ENCODE measurements around the gene RNF181.

Gene RNF181

DNA sequence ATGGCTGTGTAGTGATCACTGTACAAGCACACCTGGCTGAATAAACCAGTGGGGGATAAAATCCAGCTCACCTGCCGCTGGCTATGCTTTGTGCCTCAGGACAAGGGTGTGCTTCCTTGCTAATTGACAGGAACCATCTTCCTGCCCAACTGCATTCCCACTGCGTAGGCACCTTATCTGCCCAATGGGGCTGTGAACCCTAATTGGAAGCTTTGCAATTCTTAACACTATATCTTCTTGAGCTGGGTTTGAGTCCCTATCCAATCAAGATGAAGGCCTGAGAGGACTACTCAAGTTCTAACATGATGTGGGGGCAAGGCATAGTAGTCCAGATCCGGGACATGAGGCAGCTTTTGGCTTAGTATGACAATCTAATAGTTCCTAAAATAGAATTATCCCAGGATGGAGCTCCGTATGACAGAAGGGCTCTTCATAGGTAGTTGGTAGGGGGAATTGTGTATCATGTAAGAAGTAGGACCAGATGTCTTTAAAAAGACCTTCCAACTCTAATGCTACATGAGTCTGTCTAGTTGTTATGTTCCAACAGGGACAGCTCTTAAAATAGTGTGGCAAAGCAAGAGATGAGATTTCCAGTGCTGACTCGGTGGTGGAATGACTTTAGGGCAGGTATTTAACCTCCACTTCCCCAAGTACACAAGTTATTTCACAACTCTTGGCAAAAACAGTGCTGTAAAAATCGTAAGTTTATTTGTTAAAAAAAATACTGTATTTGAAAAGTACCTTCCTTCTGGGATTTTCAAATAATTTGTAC lies 9.2 kb downstream of the RNF181 start:
- no peaks in the 10 kb centered on the region; the same call in 1 of the 2 replicates for H3K36me3 ChIP-seq (replicated peaks; ENCODE audit: insufficient read depth, low read length)
- no peak overlapping the region for H3K4me3 ChIP-seq (ENCODE audit: low read length)
- H2AFZ ChIP-seq (ENCODE audit: low read length) = no peak overlapping the region
- no peaks in the 10 kb centered on the region for H3K9me3 ChIP-seq (replicated peaks; ENCODE audit: insufficient read depth, low read length)
- no peaks in the 10 kb centered on the region for H3K79me2 ChIP-seq (ENCODE audit: low read length)
- no peak overlapping the region for H3K27ac ChIP-seq (ENCODE audit: low read length)
- H3K27me3 ChIP-seq (replicated peaks; ENCODE audit: insufficient read depth, low read length) = no peaks in the 10 kb centered on the region
- H3K9me2 ChIP-seq (replicated peaks; ENCODE audit: insufficient read depth, low read length) = no peaks in the 10 kb centered on the region
- no peak for TF ChIP-seq EZH2 (optimal IDR thresholded peaks at IDR 0.05; ENCODE audit: low read depth, low read length)
- no peak for TF ChIP-seq EZH2phosphoT487 (IDR thresholded peaks at IDR 0.05; ENCODE audit: low read length)
- TF ChIP-seq, protein P1, sequence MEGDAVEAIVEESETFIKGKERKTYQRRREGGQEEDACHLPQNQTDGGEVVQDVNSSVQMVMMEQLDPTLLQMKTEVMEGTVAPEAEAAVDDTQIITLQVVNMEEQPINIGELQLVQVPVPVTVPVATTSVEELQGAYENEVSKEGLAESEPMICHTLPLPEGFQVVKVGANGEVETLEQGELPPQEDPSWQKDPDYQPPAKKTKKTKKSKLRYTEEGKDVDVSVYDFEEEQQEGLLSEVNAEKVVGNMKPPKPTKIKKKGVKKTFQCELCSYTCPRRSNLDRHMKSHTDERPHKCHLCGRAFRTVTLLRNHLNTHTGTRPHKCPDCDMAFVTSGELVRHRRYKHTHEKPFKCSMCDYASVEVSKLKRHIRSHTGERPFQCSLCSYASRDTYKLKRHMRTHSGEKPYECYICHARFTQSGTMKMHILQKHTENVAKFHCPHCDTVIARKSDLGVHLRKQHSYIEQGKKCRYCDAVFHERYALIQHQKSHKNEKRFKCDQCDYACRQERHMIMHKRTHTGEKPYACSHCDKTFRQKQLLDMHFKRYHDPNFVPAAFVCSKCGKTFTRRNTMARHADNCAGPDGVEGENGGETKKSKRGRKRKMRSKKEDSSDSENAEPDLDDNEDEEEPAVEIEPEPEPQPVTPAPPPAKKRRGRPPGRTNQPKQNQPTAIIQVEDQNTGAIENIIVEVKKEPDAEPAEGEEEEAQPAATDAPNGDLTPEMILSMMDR (IDR thresholded peaks at IDR 0.05; ENCODE audit: low read length) = no peak
- H3K4me2 ChIP-seq (ENCODE audit: low read depth, low read length) = no peak overlapping the region
- H3F3A ChIP-seq (ENCODE audit: insufficient read depth, low read length) = 0 out of 2 replicates have a peak, but pooled peaks cover 10% of the 10 kb centered on the region
- peaks cover 5% of the 10 kb centered on the region; the same call in 1 of the 2 replicates for H3K4me1 ChIP-seq (ENCODE audit: low read length)
- no peak for DNase-seq
- no peaks in the 10 kb centered on the region for H4K20me1 ChIP-seq (ENCODE audit: insufficient read depth, low read length)
- no peak overlapping the region for H3K9ac ChIP-seq (ENCODE audit: low read length)

DNA sequence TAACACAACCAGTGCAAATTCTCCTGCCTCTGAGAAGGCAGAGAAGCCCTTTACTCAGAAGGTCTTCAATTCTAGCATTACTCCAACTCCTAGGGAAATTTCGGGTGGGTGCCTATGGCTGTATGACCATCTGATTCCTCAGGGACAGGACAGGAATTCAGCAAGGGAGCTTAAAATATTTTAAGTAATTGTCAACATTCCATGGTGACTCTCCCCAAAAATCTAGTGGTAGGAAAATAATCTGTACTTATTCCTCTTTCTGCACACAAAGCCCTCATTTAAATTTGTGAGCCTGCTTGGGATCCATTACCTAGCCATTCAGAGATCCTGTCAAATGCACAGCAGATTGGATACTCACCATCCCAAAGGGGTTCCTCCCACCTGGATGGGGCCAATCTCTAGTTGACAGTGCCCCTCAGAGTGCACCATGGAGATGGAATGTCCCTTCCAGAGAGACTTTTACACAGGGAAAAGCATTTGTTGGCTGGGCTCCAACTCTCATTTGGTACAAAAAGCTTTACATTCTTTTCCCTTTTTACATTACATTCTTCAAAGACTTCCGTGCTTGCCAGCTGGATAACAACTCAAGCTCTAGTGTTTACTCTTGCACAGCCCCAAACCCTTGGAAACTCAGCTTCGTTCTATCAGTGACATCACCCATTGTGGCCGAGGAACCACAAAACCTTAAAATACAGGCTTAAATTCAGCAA lies 10.0 kb downstream of the RNF181 start:
- no peak overlapping the region for H3K27ac ChIP-seq (ENCODE audit: low read length)
- no peak overlapping the region for H3K4me3 ChIP-seq (ENCODE audit: low read length)
- 0 out of 2 replicates have a peak, but pooled peaks cover 6% of the 10 kb centered on the region for H3F3A ChIP-seq (ENCODE audit: insufficient read depth, low read length)
- H3K9me2 ChIP-seq (replicated peaks; ENCODE audit: insufficient read depth, low read length) = no peaks in the 10 kb centered on the region
- no peak for TF ChIP-seq EZH2phosphoT487 (IDR thresholded peaks at IDR 0.05; ENCODE audit: low read length)
- no peak for TF ChIP-seq EZH2 (optimal IDR thresholded peaks at IDR 0.05; ENCODE audit: low read depth, low read length)
- TF ChIP-seq, protein P1 (IDR thresholded peaks at IDR 0.05; ENCODE audit: low read length) = no peak
- no peaks in the 10 kb centered on the region for H3K9me3 ChIP-seq (replicated peaks; ENCODE audit: insufficient read depth, low read length)
- H3K79me2 ChIP-seq (ENCODE audit: low read length) = peaks cover 5% of the 10 kb centered on the region; the same call in 1 of the 2 replicates
- H3K4me2 ChIP-seq (ENCODE audit: low read depth, low read length) = no peak overlapping the region
- H3K4me1 ChIP-seq (ENCODE audit: low read length) = peaks cover 5% of the 10 kb centered on the region; the same call in 1 of the 2 replicates
- DNase-seq = no peak
- no peak overlapping the region for H3K9ac ChIP-seq (ENCODE audit: low read length)
- no peaks in the 10 kb centered on the region; the same call in 1 of the 2 replicates for H3K36me3 ChIP-seq (replicated peaks; ENCODE audit: insufficient read depth, low read length)
- H4K20me1 ChIP-seq (ENCODE audit: insufficient read depth, low read length) = no peaks in the 10 kb centered on the region
- H3K27me3 ChIP-seq (replicated peaks; ENCODE audit: insufficient read depth, low read length) = no peaks in the 10 kb centered on the region
- H2AFZ ChIP-seq (ENCODE audit: low read length) = no peak overlapping the region

DNA sequence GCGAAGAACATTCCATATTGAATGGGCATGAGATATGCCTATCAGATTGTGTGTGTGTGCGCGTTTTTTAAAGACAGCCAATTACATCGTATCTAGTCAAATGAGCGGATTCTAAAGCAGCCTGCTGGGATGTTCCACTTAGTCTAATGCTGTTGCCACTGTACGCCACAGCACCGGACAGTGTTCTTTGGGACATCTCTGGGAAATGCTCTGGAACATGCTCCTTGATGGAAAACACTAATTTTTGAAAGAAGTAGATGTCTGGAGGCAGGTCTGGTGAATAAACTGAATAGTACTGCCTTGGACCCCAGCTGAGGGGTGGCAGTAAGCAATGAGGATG lies 10.5 kb downstream of the RNF181 start:
- 0 out of 2 replicates have a peak, but pooled peaks cover under 1% of the 10 kb centered on the region for H3F3A ChIP-seq (ENCODE audit: insufficient read depth, low read length)
- no peak overlapping the region for H2AFZ ChIP-seq (ENCODE audit: low read length)
- H3K9ac ChIP-seq (ENCODE audit: low read length) = no peak overlapping the region
- no peak overlapping the region for H3K4me2 ChIP-seq (ENCODE audit: low read depth, low read length)
- no peak for DNase-seq
- peaks cover 5% of the 10 kb centered on the region; the same call in 1 of the 2 replicates for H3K4me1 ChIP-seq (ENCODE audit: low read length)
- H4K20me1 ChIP-seq (ENCODE audit: insufficient read depth, low read length) = no peaks in the 10 kb centered on the region
- no peak overlapping the region for H3K4me3 ChIP-seq (ENCODE audit: low read length)
- H3K36me3 ChIP-seq (replicated peaks; ENCODE audit: insufficient read depth, low read length) = no peaks in the 10 kb centered on the region; the same call in 1 of the 2 replicates
- no peaks in the 10 kb centered on the region for H3K9me3 ChIP-seq (replicated peaks; ENCODE audit: insufficient read depth, low read length)
- H3K27ac ChIP-seq (ENCODE audit: low read length) = no peak overlapping the region
- H3K9me2 ChIP-seq (replicated peaks; ENCODE audit: insufficient read depth, low read length) = no peaks in the 10 kb centered on the region
- TF ChIP-seq, protein P1 (IDR thresholded peaks at IDR 0.05; ENCODE audit: low read length) = no peak
- TF ChIP-seq EZH2 (optimal IDR thresholded peaks at IDR 0.05; ENCODE audit: low read depth, low read length) (no peak), EZH2phosphoT487 (IDR thresholded peaks at IDR 0.05; ENCODE audit: low read length) (no peak)
- H3K79me2 ChIP-seq (ENCODE audit: low read length) = peaks cover 8% of the 10 kb centered on the region
- H3K27me3 ChIP-seq (replicated peaks; ENCODE audit: insufficient read depth, low read length) = no peaks in the 10 kb centered on the region

All from MM.1S (cell line).